Dermis microvascular lymphatic vessel endothelial cell (primary cell): ENCODE data around the gene TRPV6. TPM values are rescaled to one million over a fixed set of nuclear protein-coding genes. Genes with fewer than 3 reads are reported as not detected.

Source experiments
- DNase-seq, 2 donors: peaks; one replicate each; pipeline versions ENCODE4 v3.0.0 to v3.0.0-alpha.2; 2010; ENCODE audit warnings: low read depth in 2 of 2
- total RNA-seq: library from RNA; depleted of rRNA; stranded (reverse); fragments of >200 nt; gene quantifications from 2 replicates; pipeline ENCODE4 v1.2.1, GENCODE V29; 2014

The TRPV6 gene
- total RNA-seq, 1 donor from 2014 or later, result not detected

- DNase-seq, result no peak
Measured at GRCh38 chr7:142868986-142869415, 16.5 kb downstream of the TRPV6 start.

DNA sequence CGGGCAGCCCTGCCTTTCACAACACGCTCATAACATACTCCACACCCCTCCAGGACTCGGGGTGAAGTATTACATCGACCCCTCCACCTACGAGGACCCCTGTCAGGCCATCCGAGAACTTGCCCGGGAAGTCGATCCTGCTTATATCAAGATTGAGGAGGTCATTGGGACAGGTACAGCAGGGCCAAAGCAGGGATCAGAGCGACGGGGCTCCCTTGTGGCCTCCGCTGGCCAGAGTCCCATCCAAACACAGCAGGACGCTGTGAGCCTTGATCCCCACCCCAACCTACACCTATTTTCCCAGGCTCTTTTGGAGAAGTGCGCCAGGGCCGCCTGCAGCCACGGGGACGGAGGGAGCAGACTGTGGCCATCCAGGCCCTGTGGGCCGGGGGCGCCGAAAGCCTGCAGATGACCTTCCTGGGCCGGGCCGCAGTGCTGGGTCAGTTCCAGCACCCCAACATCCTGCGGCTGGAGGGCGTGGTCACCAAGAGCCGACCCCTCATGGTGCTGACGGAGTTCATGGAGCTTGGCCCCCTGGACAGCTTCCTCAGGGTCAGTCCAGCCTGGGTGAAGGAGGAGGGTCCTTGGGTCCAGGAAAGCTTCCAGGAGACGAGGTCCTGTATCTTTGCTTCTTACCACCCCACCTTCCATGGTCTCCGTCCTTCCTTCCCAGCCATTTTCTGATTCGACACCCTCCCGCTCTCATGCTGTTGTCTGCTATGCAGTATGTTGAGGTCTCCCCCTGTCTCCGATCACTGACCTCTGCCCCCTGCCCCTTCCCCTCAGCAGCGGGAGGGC, 17.2 kb downstream of the TRPV6 start:
- DNase-seq, result no peak

- DNase-seq, result no peak
Measured at GRCh38 chr7:142867398-142868187, 18.0 kb downstream of the TRPV6 start.

- DNase-seq, result no peak
Measured at GRCh38 chr7:142867097-142867378, 18.5 kb downstream of the TRPV6 start.

- DNase-seq, result peak in 1 of 2 donors; percentile 31
Measured at GRCh38 chr7:142866361-142867096, 19.0 kb downstream of the TRPV6 start.

- no peak for DNase-seq
Measured at GRCh38 chr7:142865766-142866165, 19.8 kb downstream of the TRPV6 start.

DNA sequence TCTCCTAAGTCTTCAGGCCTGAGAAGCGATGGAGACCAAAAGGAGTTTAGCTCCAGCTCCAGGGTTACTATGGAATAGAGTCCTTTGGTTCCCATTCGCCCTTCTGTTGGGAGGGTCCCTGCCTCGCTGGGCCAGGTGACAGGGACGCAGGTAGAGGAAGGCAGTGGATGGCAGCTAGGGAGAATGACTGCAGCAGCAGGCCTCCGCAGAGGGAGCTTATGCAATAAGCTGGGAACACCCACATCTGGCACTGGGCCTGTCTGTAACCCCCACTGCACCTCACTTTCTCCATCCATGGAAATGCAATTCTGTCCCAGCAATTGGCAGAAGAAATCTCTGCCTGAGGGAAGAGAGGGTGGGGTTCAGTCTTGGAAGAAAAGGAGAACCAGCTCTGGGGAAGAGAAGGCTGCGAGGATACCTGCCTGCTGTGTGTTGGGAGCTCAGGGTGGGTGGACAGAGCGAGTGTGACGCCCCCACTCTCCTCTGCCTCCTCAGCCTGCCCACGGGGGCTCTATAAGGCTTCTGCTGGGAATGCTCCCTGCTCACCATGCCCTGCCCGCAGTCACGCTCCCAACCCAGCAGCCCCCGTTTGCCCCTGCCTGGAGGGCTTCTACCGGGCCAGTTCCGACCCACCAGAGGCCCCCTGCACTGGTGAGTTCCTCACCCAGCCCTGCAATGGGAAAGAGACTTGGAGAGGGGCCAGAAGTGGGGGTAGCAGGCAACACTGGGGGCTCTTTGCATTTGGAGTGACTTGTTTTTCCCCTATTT, 20.4 kb downstream of the TRPV6 start:
- no peak for DNase-seq

DNA sequence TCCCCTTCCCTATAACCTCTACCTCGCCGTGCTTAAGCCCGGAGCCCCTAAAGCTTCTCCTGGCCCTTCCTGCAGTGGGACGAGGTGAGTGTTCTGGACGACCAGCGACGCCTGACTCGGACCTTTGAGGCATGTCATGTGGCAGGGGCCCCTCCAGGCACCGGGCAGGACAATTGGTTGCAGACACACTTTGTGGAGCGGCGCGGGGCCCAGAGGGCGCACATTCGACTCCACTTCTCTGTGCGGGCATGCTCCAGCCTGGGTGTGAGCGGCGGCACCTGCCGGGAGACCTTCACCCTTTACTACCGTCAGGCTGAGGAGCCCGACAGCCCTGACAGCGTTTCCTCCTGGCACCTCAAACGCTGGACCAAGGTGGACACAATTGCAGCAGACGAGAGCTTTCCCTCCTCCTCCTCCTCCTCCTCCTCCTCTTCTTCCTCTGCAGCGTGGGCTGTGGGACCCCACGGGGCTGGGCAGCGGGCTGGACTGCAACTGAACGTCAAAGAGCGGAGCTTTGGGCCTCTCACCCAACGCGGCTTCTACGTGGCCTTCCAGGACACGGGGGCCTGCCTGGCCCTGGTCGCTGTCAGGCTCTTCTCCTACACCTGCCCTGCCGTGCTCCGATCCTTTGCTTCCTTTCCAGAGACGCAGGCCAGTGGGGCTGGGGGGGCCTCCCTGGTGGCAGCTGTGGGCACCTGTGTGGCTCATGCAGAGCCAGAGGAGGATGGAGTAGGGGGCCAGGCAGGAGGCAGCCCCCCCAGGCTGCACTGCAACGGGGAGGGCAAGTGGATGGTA, 21.5 kb downstream of the TRPV6 start:
- DNase-seq, result no peak

- no peak for DNase-seq
Measured at GRCh38 chr7:142862786-142863400, 22.7 kb downstream of the TRPV6 start.

GRCh38 chr7:142862351-142862750, 23.2 kb downstream of the TRPV6 start:
- no peak for DNase-seq

DNA sequence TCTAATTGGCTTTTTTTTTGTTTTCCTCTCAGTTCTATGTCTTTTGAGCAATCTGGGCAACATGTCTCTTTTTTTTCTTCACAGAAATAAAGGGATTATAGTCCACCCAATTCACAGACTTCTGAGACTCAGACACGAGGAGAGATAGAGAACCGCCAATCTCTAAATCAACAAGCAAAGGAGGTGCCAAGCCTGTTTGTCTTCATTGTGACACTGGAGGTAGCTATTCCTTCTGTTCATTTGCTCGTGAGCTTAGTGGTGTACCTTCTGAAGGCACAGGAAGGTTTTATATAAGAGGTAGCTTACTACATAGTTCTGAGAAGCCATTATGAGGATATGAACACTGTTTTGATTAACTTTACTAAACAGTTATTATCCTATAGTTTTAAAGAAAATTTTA, 24.6 kb downstream of the TRPV6 start:
- DNase-seq, result no peak

GRCh38 chr7:142859829-142860228, 25.7 kb downstream of the TRPV6 start:
- no peak for DNase-seq

GRCh38 chr7:142859411-142859810, 26.1 kb downstream of the TRPV6 start:
- DNase-seq, result no peak

DNA sequence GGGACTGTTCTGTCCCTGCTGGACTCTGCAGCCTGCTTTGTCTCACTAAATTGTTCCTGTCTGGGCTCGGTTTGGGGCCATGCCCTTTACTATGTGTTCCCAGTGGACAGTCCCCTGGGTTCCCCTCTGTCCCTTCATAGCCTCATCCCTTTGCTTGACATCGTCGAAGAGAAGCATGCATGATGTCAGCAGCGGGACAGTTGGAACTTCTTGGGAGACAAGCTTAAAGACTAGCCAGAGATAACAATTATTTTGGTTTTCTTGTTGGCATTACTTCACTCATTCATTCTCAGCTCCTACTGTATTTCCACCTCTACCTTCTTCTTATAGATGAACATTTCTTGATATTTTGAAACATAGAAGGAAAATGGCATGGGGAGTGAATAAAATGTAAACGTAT, 27.9 kb downstream of the TRPV6 start:
- DNase-seq, result no peak

DNA sequence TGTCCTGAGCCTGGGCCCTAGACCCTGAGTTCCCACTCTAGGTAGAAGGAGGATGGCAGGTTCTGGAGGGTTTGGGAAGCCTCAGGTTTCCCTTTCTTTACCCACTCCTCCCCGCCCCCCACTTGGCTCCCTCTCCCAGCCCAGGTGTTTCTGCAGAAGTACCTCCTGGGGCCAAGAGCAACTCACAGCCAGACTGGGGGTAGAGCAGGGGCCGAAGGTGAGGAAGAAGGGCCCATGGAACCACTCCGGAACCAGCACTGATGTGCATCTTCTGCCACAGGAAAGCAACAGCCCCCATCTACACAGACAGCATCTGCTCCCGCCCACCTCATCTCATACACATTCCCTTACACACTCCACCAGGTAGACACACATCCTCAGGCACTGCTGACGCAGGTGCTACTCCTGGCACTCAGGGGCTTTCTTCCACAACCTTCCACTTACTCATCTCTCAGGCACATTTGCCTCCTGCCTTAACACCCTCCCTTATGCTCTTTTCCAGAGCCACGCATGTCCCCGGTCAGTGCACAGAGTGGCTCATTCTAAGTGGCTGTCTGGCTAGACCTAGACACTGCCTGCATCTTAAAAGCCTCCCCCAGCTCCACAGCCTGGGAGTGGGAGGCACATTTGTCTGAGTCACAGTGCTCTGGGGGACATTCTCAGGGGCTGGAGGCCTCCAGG, 28.8 kb downstream of the TRPV6 start:
- no peak for DNase-seq

DNA sequence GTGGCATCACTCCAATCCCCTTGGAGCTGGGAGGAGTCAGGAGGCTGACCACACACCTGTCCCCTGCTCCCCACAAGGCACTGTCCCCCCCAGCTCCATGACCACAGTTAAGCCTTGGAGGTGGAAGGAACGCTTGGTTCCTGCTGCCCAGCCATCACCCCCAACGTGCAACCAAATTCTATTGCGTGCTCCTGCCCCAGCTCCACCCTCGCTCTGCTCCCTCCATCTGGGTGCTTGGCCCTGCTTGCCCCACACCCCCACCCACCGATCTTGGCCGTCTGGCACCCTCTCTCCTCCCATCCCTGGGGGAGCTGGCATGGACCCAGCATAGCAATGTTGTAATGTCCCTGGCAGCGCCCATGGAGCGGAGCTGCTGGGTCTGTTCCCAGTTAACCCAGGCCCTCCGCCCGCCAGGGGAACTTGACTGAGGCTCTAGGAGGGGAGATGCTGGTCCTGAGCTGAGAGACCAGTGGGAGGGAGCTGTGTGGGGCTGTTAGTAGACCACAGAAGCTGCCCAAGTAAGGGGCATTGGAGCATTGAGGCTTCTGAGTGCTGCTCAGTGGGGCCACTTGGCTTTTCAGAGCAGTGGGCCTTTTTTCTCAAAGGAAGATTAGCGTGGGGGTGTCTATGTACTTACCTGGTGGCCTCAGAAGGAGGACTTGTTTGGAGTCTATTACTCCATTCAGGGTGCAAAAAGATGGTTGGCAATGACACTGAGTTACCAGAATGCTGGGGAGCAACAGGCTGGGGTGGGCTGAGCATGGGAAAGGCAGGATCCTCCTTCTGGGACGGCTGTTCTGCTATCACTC, 29.6 kb downstream of the TRPV6 start:
- no peak for DNase-seq

DNA sequence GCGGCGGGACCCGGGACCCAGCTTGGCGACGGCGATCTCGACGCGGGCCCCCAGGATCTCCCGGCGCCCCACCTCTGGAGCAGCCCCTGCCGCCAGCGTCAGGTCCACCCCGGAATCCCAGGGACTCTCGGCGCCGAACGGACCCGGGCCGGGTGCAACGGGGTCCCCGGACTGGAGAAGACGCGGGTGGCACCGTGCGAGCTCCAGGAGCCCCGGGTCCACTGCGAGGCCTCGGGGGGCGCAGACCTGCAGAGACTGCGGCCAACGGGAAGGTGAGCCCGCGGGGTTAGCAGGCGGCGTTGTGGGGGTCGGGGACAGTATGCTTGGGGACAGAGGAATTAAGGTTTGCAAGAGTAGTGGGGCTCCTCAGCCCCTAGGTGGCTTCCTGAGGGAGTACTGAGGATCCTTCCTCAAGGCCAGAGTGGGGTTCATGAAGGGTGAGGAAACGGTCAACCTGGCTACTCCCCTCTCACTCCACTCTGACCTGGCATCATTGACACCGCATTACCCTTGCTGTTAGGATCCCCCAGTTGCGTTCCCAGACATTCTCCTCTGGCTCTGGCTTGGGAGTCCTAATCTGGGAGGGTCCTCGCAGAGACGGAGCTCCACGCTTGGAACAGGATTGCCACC, 30.3 kb downstream of the TRPV6 start:
- no peak for DNase-seq

DNA sequence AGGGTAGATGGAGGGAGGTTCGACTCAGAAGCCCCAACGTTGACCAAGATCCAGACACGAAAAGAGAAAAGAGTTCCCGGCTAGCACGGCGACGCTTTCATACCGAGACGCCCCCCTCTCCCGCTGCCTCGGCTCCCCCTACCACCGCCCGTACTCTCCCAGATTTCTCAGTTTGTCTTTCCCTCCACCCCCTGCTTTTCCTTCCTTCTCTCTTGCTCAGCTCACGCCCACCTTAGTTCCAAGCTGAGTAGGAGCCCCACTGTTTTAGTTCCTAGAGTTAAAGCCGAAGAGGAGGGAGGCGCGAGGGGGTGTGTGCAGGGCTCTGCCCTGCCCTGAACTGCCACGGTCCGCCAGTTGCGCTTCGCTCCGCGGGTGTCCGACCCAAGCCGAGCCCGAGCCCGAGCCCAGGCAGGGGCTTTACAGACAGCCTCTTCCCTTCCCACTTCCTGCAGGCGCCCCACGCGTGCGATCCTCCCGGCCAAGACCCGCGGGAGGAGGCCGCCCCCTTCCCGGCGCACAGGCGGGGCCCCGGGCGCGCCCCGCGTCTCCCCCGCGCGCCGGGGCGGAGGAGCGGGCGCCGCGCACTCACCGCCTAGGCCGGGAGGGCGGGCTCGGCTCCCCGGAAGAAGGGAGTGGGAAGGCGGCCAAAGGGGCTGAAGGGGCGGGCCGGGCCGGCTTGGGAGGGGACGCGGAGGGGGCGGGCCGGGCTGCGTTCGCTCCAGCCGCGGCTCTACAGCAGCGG, 31.0 kb downstream of the TRPV6 start, which contains the start of gene EPHB6:
TSS of gene EPHB6 (plus strand) at position 705 of the 742 bp plus-strand sequence. CDS start 8,152 bp downstream, outside the sequence.
- peak in 1 of 2 donors; percentile 31 for DNase-seq
